CD14-positive monocyte (primary cell): Measurements from ENCODE around the gene PHACTR3. TPM values are rescaled to one million over a fixed set of nuclear protein-coding genes. Genes with fewer than 3 reads are reported as not detected.

Source experiments
- DNase-seq, 3 donors: peaks; one replicate each; pipeline ENCODE4 v3.0.0-alpha.2; 2011 to 2022
- H2AFZ ChIP-seq: 2 replicates; pipeline ENCODE4 v1.6.0; 2012; ENCODE audit warnings: mild to moderate bottlenecking, low read depth, low read length, inconsistent platforms; ENCODE audit not compliant: insufficient read depth, poor library complexity, severe bottlenecking
- H3K27ac ChIP-seq, 2 donors: 1 replicate in 1 of 2; 2 replicates in 1 of 2; pipeline ENCODE4 v1.5.1; 2012 to 2013; ENCODE audit warnings: low read length in 2 of 2, control low read depth in 1 of 2, inconsistent platforms in 1 of 2, low read depth in 1 of 2, mild to moderate bottlenecking in 1 of 2
- H3K27me3 ChIP-seq, 2 donors: one replicate each; pipeline versions ENCODE4 v1.6.0 to v1.6.1; 2011 to 2013; ENCODE audit warnings: low read length in 2 of 2; ENCODE audit not compliant: control insufficient read depth in 2 of 2, insufficient read depth in 2 of 2
- H3K36me3 ChIP-seq, 2 donors: replicated peaks in 1 of 2; 1 replicate in 1 of 2; 2 replicates in 1 of 2; pipeline versions ENCODE4 v1.5.1 to v1.6.1; 2012 to 2013; ENCODE audit warnings: low read length in 2 of 2, control low read depth in 1 of 2, inconsistent platforms in 1 of 2, mild to moderate bottlenecking in 1 of 2; ENCODE audit not compliant: insufficient read depth in 2 of 2, control insufficient read depth in 1 of 2
- H3K4me1 ChIP-seq, 2 donors: 1 replicate in 1 of 2; 2 replicates in 1 of 2; pipeline versions ENCODE4 v1.5.1 to v1.6.1; 2012 to 2013; ENCODE audit warnings: low read length in 2 of 2, control low read depth in 1 of 2, inconsistent platforms in 1 of 2, mild to moderate bottlenecking in 1 of 2, moderate library complexity in 1 of 2; ENCODE audit not compliant: insufficient read depth in 2 of 2, control insufficient read depth in 1 of 2
- H3K4me2 ChIP-seq: replicated peaks from 2 replicates; pipeline ENCODE3; 2012; ENCODE audit warnings: low read length, moderate library complexity, mild to moderate bottlenecking; ENCODE audit not compliant: poor library complexity, severe bottlenecking; ENCODE audit errors: extremely low read depth
- H3K4me3 ChIP-seq, 3 experiments: fragments of 200-600 bp in 1 of 3; sonication (generic) in 1 of 3; replicated peaks in 1 of 3; 1 replicate in 2 of 3; 2 replicates in 1 of 3; pipeline ENCODE4 v1.5.1; 2011 to 2013; ENCODE audit warnings: low read length in 3 of 3, mild to moderate bottlenecking in 3 of 3, control low read depth in 2 of 3, low read depth in 2 of 3, inconsistent platforms in 1 of 3, moderate library complexity in 1 of 3
- H3K79me2 ChIP-seq: 2 replicates; pipeline ENCODE4 v1.6.0; 2012; ENCODE audit warnings: mild to moderate bottlenecking, control low read depth, inconsistent platforms, low read length, moderate library complexity; ENCODE audit not compliant: insufficient read depth
- H3K9ac ChIP-seq: 2 replicates; pipeline ENCODE4 v1.6.0; 2017; ENCODE audit warnings: low read length, mild to moderate bottlenecking; ENCODE audit not compliant: insufficient read depth, poor library complexity, severe bottlenecking
- H3K9me3 ChIP-seq, 2 donors: replicated peaks in 1 of 2; 1 replicate in 1 of 2; 2 replicates in 1 of 2; pipeline versions ENCODE4 v1.5.1 to v1.6.1; 2012 to 2013; ENCODE audit warnings: low read length in 2 of 2, control low read depth in 1 of 2; ENCODE audit not compliant: control insufficient read depth in 1 of 2, insufficient read depth in 1 of 2
- H4K20me1 ChIP-seq: 2 replicates; pipeline ENCODE4 v1.6.0; 2012; ENCODE audit warnings: mild to moderate bottlenecking, low read length, control low read depth, moderate library complexity; ENCODE audit not compliant: insufficient read depth
- H3K27ac Mint-ChIP-seq, 7 donors: one replicate each; pipeline ENCODE4 v1.8.0; 2020; ENCODE audit warnings: mild to moderate bottlenecking in 7 of 7, mixed read lengths in 7 of 7, moderate library complexity in 6 of 7, inconsistent platforms in 2 of 7
- H3K27me3 Mint-ChIP-seq, 3 donors: one replicate each; pipeline ENCODE4 v1.8.0; 2021 to 2022; ENCODE audit warnings: low read depth in 3 of 3, mild to moderate bottlenecking in 3 of 3, mixed read lengths in 3 of 3, moderate library complexity in 3 of 3, inconsistent platforms in 1 of 3
- H3K36me3 Mint-ChIP-seq, 2 donors: one replicate each; pipeline ENCODE4 v1.8.0; 2020; ENCODE audit warnings: mixed read lengths in 2 of 2, inconsistent platforms in 1 of 2, mild to moderate bottlenecking in 1 of 2
- H3K4me1 Mint-ChIP-seq: one replicate; pipeline ENCODE4 v1.8.0; 2020; ENCODE audit warnings: mild to moderate bottlenecking, mixed read lengths
- H3K4me3 Mint-ChIP-seq, 2 donors: one replicate each; pipeline ENCODE4 v1.8.0; 2020; ENCODE audit warnings: mild to moderate bottlenecking in 2 of 2, mixed read lengths in 2 of 2, moderate library complexity in 1 of 2
- H3K9me3 Mint-ChIP-seq, 7 donors: one replicate each; pipeline ENCODE4 v1.8.0; 2020 to 2022; ENCODE audit warnings: mixed read lengths in 7 of 7, mild to moderate bottlenecking in 6 of 7, moderate library complexity in 6 of 7, inconsistent platforms in 2 of 7
- CTCF ChIP-seq: fragments of 200-600 bp; IDR thresholded peaks from one replicate; pipeline ENCODE4 v1.8.0; 2022; ENCODE audit warnings: antibody characterized with exemption, mild to moderate bottlenecking
- WGBS: methylation state at CpG from one replicate; pipeline ENCODE4 v1.1.5; 2013; ENCODE audit warnings: missing lambda C conversion rate; ENCODE audit not compliant: insufficient coverage; 5-methylcytosine and 5-hydroxymethylcytosine counted together
- intact Hi-C, 2 donors: fragments of 100-400 bp; cut with micrococcal nuclease; formaldehyde crosslinking; loops; one replicate each; pipeline versions ENCODE4 v1.15.0 to v1.15.1; 2023
- polyA plus RNA-seq, 3 donors: library from polyadenylated mRNA; depleted of rRNA in 1 of 3; unstranded in 2 of 3; stranded (reverse) in 1 of 3; fragments of 300-500 nt in 2 of 3; fragments of >200 nt in 1 of 3; fragmentation: Illumina TruSeq in 2 of 3; gene quantifications; 1 replicate in 2 of 3; 2 replicates in 1 of 3; pipeline ENCODE4 v1.2.3, GENCODE V29; 2012 to 2021

Gene PHACTR3
- polyA plus RNA-seq, 3 donors, result 0.11 to 0.17 TPM; not detected in 1

GRCh38 chr20:59559024-59559817, 45.1 kb upstream of the PHACTR3 start:
- WGBS, result 90% methylated on average over 12 of the region's 14 CpGs
- Histone ChIP-seq H3K4me2 (no peak overlapping the region), H3K27me3 (no peaks in the 10 kb centered on the region), H3K79me2 (no peaks in the 10 kb centered on the region), H3K4me3 (no peak overlapping the region), H4K20me1 (no peaks in the 10 kb centered on the region), H3K4me1 (no peaks in the 10 kb centered on the region), H3K36me3 (no peaks in the 10 kb centered on the region), H3K9me3 (no peaks in the 10 kb centered on the region), H3K27ac (no peak overlapping the region), H2AFZ (no peak overlapping the region), H3K9ac (no peak overlapping the region)
- no peaks in the 10 kb centered on the region for H3K4me1 Mint-ChIP-seq
- no peaks in the 10 kb centered on the region for H3K9me3 Mint-ChIP-seq
- H3K4me3 Mint-ChIP-seq, result no peak overlapping the region
- no peak overlapping the region for H3K27ac Mint-ChIP-seq
- DNase-seq, result no peak
- TF ChIP-seq CTCF, result no peak
- peaks cover 7 to 14% (median 7%) of the 10 kb centered on the region in 3 donors for H3K27me3 Mint-ChIP-seq
- H3K36me3 Mint-ChIP-seq, result no peaks in the 10 kb centered on the region
- intact Hi-C loops, result no loop called here

- Mint-ChIP-seq H3K36me3 (no peaks in the 10 kb centered on the region), H3K9me3 (no peaks in the 10 kb centered on the region), H3K27ac (peak overlapping the region in 2 of 7 donors; percentile 6 to 70), H3K4me1 (no peaks in the 10 kb centered on the region), H3K27me3 (peaks cover 7 to 14% (median 7%) of the 10 kb centered on the region in 3 donors), H3K4me3 (no peak overlapping the region)
- no peak overlapping the region for H3K4me3 ChIP-seq
- no peak overlapping the region for H3K27ac ChIP-seq
- no peak overlapping the region for H3K9ac ChIP-seq
- no peaks in the 10 kb centered on the region for H4K20me1 ChIP-seq
- H3K4me2 ChIP-seq, result no peak overlapping the region
- no peaks in the 10 kb centered on the region for H3K9me3 ChIP-seq
- intact Hi-C loops, result no loop called here
- no peak overlapping the region for H2AFZ ChIP-seq
- no peaks in the 10 kb centered on the region for H3K36me3 ChIP-seq
- TF ChIP-seq CTCF, result no peak
- H3K79me2 ChIP-seq, result no peaks in the 10 kb centered on the region
- DNase-seq, result no peak
- no peaks in the 10 kb centered on the region for H3K4me1 ChIP-seq
- WGBS, result 98% methylated on average over 6 of the region's 7 CpGs
- no peaks in the 10 kb centered on the region for H3K27me3 ChIP-seq
Observed at GRCh38 chr20:59559863-59560262, 44.5 kb upstream of the PHACTR3 start.
